K562 (cell line): ENCODE data around the gene RBPJ. TPM values are rescaled to one million over a fixed set of nuclear protein-coding genes. Genes with fewer than 3 reads are reported as not detected.

ENCODE experiments used
- ATAC-seq: fragments of 200-7000 bp; cut with Tn5 transposase; 3 replicates; pipeline ENCODE4 v1.9.1; 2020; ENCODE audit warnings: moderate library complexity
- BruUV-seq: library from RNA; stranded (reverse); fragments of 400-500 nt; replicated peaks from 2 replicates; lab custom pipeline; 2021; lab: Mats Ljungman, UMichigan
- CTCF ChIA-PET: fragments of 300-600 bp; formaldehyde crosslinking; extraction: SDS; loops from one replicate; lab custom pipeline; 2021; ENCODE audit warnings: low intra/inter-chr PET ratio; lab: Yijun Ruan, JAX
- POLR2A ChIA-PET: fragments of 300-600, 350-650 bp; sonication (Branson Sonifier 250); formaldehyde crosslinking; extraction: SDS; loops from one replicate; lab custom pipeline; 2021; ENCODE audit warnings: antibody characterized with exemption, inconsistent platforms; lab: Yijun Ruan, JAX
- DNase-seq, 4 experiments: peaks; one replicate each; pipeline versions ENCODE4 v3.0.0 to v3.0.0-alpha.2; 2011 to 2018; ENCODE audit warnings: low spot score in 3 of 4, mixed read lengths in 3 of 4; ENCODE audit errors: extremely low read depth in 1 of 4
- FAIRE-seq: peaks from 2 replicates; lab custom pipeline; 2011; peaks lifted over from hg19 to GRCh38; lab: Jason Lieb, UNC
- H2AFZ ChIP-seq: 2 replicates; pipeline ENCODE4 v1.6.0; 2011; ENCODE audit warnings: low read depth, low read length, control low read depth, inconsistent platforms
- H3K27ac ChIP-seq: fragments of 200-600 bp; 3 replicates; pipeline ENCODE4 v1.8.0; 2011; ENCODE audit warnings: low read depth, mild to moderate bottlenecking, control low read depth, inconsistent platforms, low read length, moderate library complexity, mixed read lengths; ENCODE audit errors: extremely low read depth
- H3K27me3 ChIP-seq, 2 experiments: fragments of 300-600 bp in 1 of 2; 2 replicates in 1 of 2; 3 replicates in 1 of 2; pipeline versions ENCODE4 v1.6.0 to v1.8.0; 2011; ENCODE audit warnings: inconsistent platforms in 2 of 2, low read length in 2 of 2, mild to moderate bottlenecking in 1 of 2, mixed read lengths in 1 of 2, moderate library complexity in 1 of 2; ENCODE audit not compliant: control insufficient read depth in 2 of 2, insufficient read depth in 2 of 2
- H3K36me3 ChIP-seq: fragments of 300-600 bp; 3 replicates; pipeline ENCODE4 v1.8.0; 2011; ENCODE audit warnings: mild to moderate bottlenecking, low read length, inconsistent platforms; ENCODE audit not compliant: control insufficient read depth, insufficient read depth
- H3K4me1 ChIP-seq, 2 experiments: fragments of 200-600 bp in 1 of 2; replicated peaks in 1 of 2; 2 replicates in 1 of 2; 3 replicates in 1 of 2; pipeline versions ENCODE4 v1.5.1 to v1.8.0; 2011; ENCODE audit warnings: inconsistent platforms in 2 of 2, low read length in 2 of 2, mild to moderate bottlenecking in 1 of 2, mixed read lengths in 1 of 2, moderate library complexity in 1 of 2; ENCODE audit not compliant: control insufficient read depth in 2 of 2, insufficient read depth in 2 of 2
- H3K4me2 ChIP-seq: 2 replicates; pipeline ENCODE4 v1.6.1; 2011; ENCODE audit warnings: low read length, control low read depth, inconsistent platforms, mixed read lengths; ENCODE audit not compliant: insufficient read depth
- H3K4me3 ChIP-seq: fragments of 200-600 bp; sonication (generic), shearing (Covaris generic); 2 replicates; pipeline ENCODE4 v1.5.1; 2016; ENCODE audit warnings: control low read depth, inconsistent platforms
- H3K79me2 ChIP-seq: fragments of 200-600 bp; 3 replicates; pipeline ENCODE4 v1.8.0; 2011; ENCODE audit warnings: low read length, inconsistent platforms; ENCODE audit not compliant: control insufficient read depth, insufficient read depth
- H3K9ac ChIP-seq, 2 experiments: 2 replicates each; pipeline versions ENCODE4 v1.6.0 to v1.6.1; 2011; ENCODE audit warnings: low read depth in 2 of 2, low read length in 2 of 2, control low read depth in 1 of 2, inconsistent platforms in 1 of 2, mild to moderate bottlenecking in 1 of 2, mixed read lengths in 1 of 2; ENCODE audit not compliant: insufficient read depth in 1 of 2
- H3K9me1 ChIP-seq: one replicate; pipeline ENCODE4 v1.6.0; 2011; ENCODE audit warnings: inconsistent platforms, mild to moderate bottlenecking, low read length, moderate library complexity; ENCODE audit not compliant: control insufficient read depth, insufficient read depth
- H3K9me3 ChIP-seq: replicated peaks from 2 replicates; pipeline ENCODE4 v1.5.1; 2011; ENCODE audit warnings: low read depth, low read length, inconsistent platforms; ENCODE audit not compliant: control insufficient read depth, insufficient read depth
- H4K20me1 ChIP-seq: replicated peaks from 2 replicates; pipeline ENCODE4 v1.6.1; 2011; ENCODE audit warnings: low read length, inconsistent platforms, mixed read lengths; ENCODE audit not compliant: control insufficient read depth, insufficient read depth
- ETS2 ChIP-seq: IDR thresholded peaks from 2 replicates; pipeline ENCODE4 v1.6.1; 2016; ENCODE audit warnings: borderline replicate concordance, missing genetic modification characterization, mild to moderate bottlenecking, moderate library complexity, missing compliant biosample characterization; ENCODE audit not compliant: poor library complexity, severe bottlenecking
- EZH2 ChIP-seq: IDR thresholded peaks from 2 replicates; pipeline ENCODE4 v1.6.1; 2012; ENCODE audit warnings: low read depth, mild to moderate bottlenecking, inconsistent platforms, low read length, borderline replicate concordance
- HLTF ChIP-seq: fragments of 450-650 bp; IDR thresholded peaks from 2 replicates; pipeline ENCODE4 v1.6.1; 2016
- HNRNPLL ChIP-seq: fragments of 200-400 bp; formaldehyde crosslinking; IDR thresholded peaks from 2 replicates; pipeline ENCODE4 v1.6.1; 2017; ENCODE audit warnings: low read length, low read depth, mild to moderate bottlenecking; ENCODE audit not compliant: poor library complexity, severe bottlenecking
- MXD1 ChIP-seq: fragments of 250-450 bp; sonication (Bioruptor Pico); IDR thresholded peaks from 2 replicates; pipeline ENCODE4 v1.8.0; 2021; ENCODE audit warnings: borderline replicate concordance, mild to moderate bottlenecking, moderate library complexity; ENCODE audit not compliant: poor library complexity, severe bottlenecking
- RBM17 ChIP-seq: fragments of 200-400 bp; formaldehyde crosslinking; IDR thresholded peaks from 2 replicates; pipeline ENCODE4 v1.6.1; 2017; ENCODE audit warnings: low read depth, mild to moderate bottlenecking, low read length, borderline replicate concordance
- TAL1 ChIP-seq: fragments of 450-650 bp; IDR thresholded peaks from 2 replicates; pipeline ENCODE4 v1.6.1; 2016; ENCODE audit warnings: mild to moderate bottlenecking
- THRAP3 ChIP-seq: fragments of 450-650 bp; IDR thresholded peaks from 2 replicates; pipeline ENCODE4 v1.6.1; 2016; ENCODE audit warnings: mild to moderate bottlenecking, inconsistent platforms, borderline replicate concordance
- ZNF436 ChIP-seq: fragments of 250-450, 450-650 bp; sonication (Bioruptor Pico); formaldehyde crosslinking; IDR thresholded peaks from 2 replicates; pipeline ENCODE4 v1.7.0; 2020; ENCODE audit warnings: mild to moderate bottlenecking
- WGBS: fragments of 100-300 bp; shearing (Covaris generic); methylation state at CpG from one replicate; pipeline ENCODE4 v1.1.6; 2016; ENCODE audit warnings: low coverage, mixed read lengths; ENCODE audit not compliant: insufficient coverage; ENCODE audit errors: missing lambda C conversion rate; 5-methylcytosine and 5-hydroxymethylcytosine counted together
- in situ Hi-C: fragments of 300-500 bp; cut with MboI; formaldehyde crosslinking; loops from 4 replicates; pipeline ENCODE4 v1.15.0; 2018; ENCODE audit warnings: inconsistent platforms, mixed read lengths
- intact Hi-C: fragments of 100-400 bp; cut with micrococcal nuclease; formaldehyde crosslinking; loops from 2 replicates; pipeline ENCODE4 v1.14.2; 2022
- polyA plus RNA-seq, 8 experiments: library from polyadenylated mRNA; depleted of rRNA in 4 of 8; stranded (reverse) in 5 of 8; unstranded in 3 of 8; fragments of >200 nt; fragmentation: Nextera tagmentation in 2 of 8; fragmentation: Illumina TruSeq in 1 of 8; extraction: Ambion mirVana in 2 of 8; extraction: Trizol in 1 of 8; gene quantifications; 2 replicates each; pipeline versions ENCODE4 v1.2.1 to v1.2.3, GENCODE V29; 2011 to 2014; ENCODE audit warnings: inconsistent platforms in 1 of 8, missing spikeins in 1 of 8
- total RNA-seq, 7 experiments: library from RNA; depleted of rRNA in 6 of 7; stranded (reverse); fragments of >200 nt in 6 of 7; fragmentation: Illumina TruSeq in 2 of 7; extraction: Trizol in 2 of 7; gene quantifications; 2 replicates each; pipeline versions ENCODE4 v1.2.1 to v1.2.3, GENCODE V29; 2011 to 2021; ENCODE audit warnings: low replicate concordance in 1 of 7

Gene RBPJ
- total and polyA plus RNA-seq, 9 of the 15 experiments (the other 6 are each of a cell fraction or from before 2014, with no cell fraction given): 17.2 to 49.4 (median 33.8) TPM

DNA sequence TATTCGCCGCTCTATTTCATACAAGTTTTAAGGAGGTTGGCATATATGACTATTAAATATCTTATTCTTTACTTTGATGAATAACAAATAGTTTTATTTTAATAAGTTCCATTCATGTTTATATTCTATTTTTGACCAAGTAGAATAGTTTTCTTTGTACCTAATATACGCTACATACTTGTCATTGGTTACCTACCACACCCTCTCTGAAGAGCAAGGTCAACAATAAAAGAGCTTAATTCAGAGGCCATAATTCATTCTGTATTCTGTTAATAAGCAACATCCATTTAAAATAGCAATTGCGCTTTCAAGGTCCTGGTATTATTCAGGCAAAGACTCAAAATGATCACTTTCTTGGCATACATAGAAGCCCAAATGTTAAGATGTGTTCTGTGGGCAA lies 24.3 kb upstream of the RBPJ start:
- WGBS: 3% methylated on average over 4 of the region's 4 CpGs
- no peak overlapping the region for H3K27ac ChIP-seq
- ATAC-seq (no peak), FAIRE-seq (no peak), DNase-seq (no peak)
- H3K4me1 ChIP-seq: no peaks in the 10 kb centered on the region
- intact Hi-C loops (loop anchor here (1.0 kb wide), 1 partner anchor 8 kb away; no protein-coding TSS in a partner anchor), in situ Hi-C loops (no loop called here)
- no peak overlapping the region for H3K9ac ChIP-seq
- H3K4me2 ChIP-seq: no peak overlapping the region
- H3K27me3 ChIP-seq: peaks cover 15 to 21% of the 10 kb centered on the region in 2 experiments
- no peak overlapping the region for H3K4me3 ChIP-seq
- ChIA-PET POLR2A (interaction anchor here (0.6 kb wide), 1 partner anchor 133 kb away, joined by 3 read pairs; no protein-coding TSS in a partner anchor), CTCF (no interaction called here)
- no peaks in the 10 kb centered on the region for H3K79me2 ChIP-seq
- no peaks in the 10 kb centered on the region for H3K9me1 ChIP-seq
- TF ChIP-seq RBM17 (no peak), TAL1 (no peak), ZNF436 (no peak), MXD1 (CRISPR knock-in tag) (no peak), ETS2 (tag) (no peak), HLTF (no peak), EZH2 (no peak), HNRNPLL (no peak), THRAP3 (no peak)
- no TSS peak for BruUV-seq
- no peaks in the 10 kb centered on the region for H3K36me3 ChIP-seq
- H3K9me3 ChIP-seq: no peaks in the 10 kb centered on the region; the same call in 1 of the 2 replicates
- H4K20me1 ChIP-seq: no peaks in the 10 kb centered on the region
- H2AFZ ChIP-seq: no peak overlapping the region
